Colonic mucosa (tissue), 4 donors: ENCODE results near the gene CCDC68. TPM values are rescaled to one million over a fixed set of nuclear protein-coding genes. Genes with fewer than 3 reads are reported as not detected.
"Not testable (repeated sequence)": the region's sequence is repeated elsewhere in the genome, so short reads cannot be mapped to it uniquely, and the experiment has no call there.

Source experiments
- DNase-seq: peaks from one replicate; pipeline ENCODE4 v3.0.0-alpha.2; 2020
- H3K27ac ChIP-seq: fragments of 200-600 bp; one replicate; pipeline ENCODE4 v1.8.0; 2021
- H3K27me3 ChIP-seq: fragments of 200-600 bp; one replicate; pipeline ENCODE4 v1.8.0; 2021
- H3K36me3 ChIP-seq: fragments of 200-600 bp; one replicate; pipeline ENCODE4 v1.8.0; 2021
- H3K4me1 ChIP-seq: fragments of 200-600 bp; one replicate; pipeline ENCODE4 v1.8.0; 2021; ENCODE audit warnings: mild to moderate bottlenecking
- H3K4me3 ChIP-seq: fragments of 200-600 bp; one replicate; pipeline ENCODE4 v1.8.0; 2021
- H3K9ac ChIP-seq, 2 donors: one replicate each; pipeline ENCODE4 v1.7.0; 2013; ENCODE audit warnings: control low read depth in 2 of 2, low read depth in 2 of 2, low read length in 2 of 2
- H3K9me3 ChIP-seq: fragments of 200-600 bp; one replicate; pipeline ENCODE4 v1.8.0; 2021
- intact Hi-C: fragments of 100-400 bp; cut with DNase I; formaldehyde crosslinking; loops from one replicate; pipeline ENCODE4 v1.14.1; 2022
- total RNA-seq, 2 donors: library from RNA; stranded (reverse); fragmentation: NEBNext Ultra II Directional in 1 of 2; extraction: Animal tissue kit (Norgen Biotek cat#: 25700) in 1 of 2; gene quantifications; one replicate each; pipeline ENCODE4 v1.2.1, GENCODE V29; 2021
- TF ChIP-seq, protein P1 (sequence below): fragments of 200-600 bp; IDR thresholded peaks from one replicate; pipeline ENCODE4 v1.8.0; 2022; ENCODE audit warnings: antibody characterized with exemption, mild to moderate bottlenecking
- donor health status: healthy.
- donor health status: DM: no; HTN: no; CAD: no.
- donor health status: DM: no; HTN: no; CAD: no.

CCDC68 gene
- total RNA-seq, 2 donors from 2014 or later = 22.3 to 46.8 TPM

DNA sequence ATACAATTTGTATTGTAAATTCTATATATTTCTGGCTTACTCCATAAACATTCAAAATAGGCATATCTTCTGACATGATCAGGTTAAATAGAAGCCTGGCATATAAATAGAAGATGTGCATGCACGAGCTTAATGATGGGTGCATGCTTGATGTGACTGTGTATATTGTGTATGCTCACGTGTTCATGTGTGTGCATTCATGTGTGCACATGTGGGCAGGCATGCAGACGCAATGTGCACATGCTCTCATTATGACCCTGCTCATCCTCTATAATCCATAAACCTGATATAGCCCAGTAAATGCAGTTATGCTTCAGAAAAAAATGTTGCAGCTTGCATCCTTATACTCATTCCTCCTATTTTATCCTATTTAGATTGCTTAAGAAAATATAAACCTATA is 101.8 kb downstream of the CCDC68 start:
- Histone ChIP-seq H3K27ac (no peak overlapping the region), H3K27me3 (no peaks in the 10 kb centered on the region), H3K4me1 (no peaks in the 10 kb centered on the region), H3K9ac (no peak overlapping the region), H3K9me3 (no peaks in the 10 kb centered on the region), H3K36me3 (no peaks in the 10 kb centered on the region), H3K4me3 (no peak overlapping the region)
- intact Hi-C loops = no loop called here
- TF ChIP-seq, protein P1, sequence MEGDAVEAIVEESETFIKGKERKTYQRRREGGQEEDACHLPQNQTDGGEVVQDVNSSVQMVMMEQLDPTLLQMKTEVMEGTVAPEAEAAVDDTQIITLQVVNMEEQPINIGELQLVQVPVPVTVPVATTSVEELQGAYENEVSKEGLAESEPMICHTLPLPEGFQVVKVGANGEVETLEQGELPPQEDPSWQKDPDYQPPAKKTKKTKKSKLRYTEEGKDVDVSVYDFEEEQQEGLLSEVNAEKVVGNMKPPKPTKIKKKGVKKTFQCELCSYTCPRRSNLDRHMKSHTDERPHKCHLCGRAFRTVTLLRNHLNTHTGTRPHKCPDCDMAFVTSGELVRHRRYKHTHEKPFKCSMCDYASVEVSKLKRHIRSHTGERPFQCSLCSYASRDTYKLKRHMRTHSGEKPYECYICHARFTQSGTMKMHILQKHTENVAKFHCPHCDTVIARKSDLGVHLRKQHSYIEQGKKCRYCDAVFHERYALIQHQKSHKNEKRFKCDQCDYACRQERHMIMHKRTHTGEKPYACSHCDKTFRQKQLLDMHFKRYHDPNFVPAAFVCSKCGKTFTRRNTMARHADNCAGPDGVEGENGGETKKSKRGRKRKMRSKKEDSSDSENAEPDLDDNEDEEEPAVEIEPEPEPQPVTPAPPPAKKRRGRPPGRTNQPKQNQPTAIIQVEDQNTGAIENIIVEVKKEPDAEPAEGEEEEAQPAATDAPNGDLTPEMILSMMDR = no peak
- DNase-seq = no peak

DNA sequence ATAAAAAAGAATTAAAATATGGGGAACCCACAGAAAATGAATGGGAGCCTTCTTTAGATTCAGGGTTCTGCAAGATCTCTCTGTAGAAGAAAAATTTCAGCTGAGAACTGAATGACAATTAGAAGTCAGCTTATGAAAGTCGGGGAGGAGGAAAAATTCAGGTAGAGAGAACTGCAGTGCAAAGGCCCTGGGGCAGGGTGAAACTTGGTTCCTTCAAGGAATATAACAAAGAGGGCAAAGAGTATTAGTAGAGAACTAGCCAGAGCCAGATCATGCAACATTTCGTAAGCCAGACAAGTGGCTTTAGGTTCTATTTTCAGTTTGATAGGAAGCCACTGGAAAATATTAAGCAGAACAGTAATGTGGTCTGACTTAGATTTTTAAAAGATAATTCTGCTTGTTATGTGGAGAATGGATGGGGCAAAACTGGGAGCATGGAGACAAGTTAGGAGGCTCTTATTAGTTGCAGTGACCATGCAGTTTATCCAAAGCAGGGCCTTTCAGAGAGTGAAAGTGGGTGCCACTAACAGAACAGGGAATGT is 103.1 kb downstream of the CCDC68 start:
- no peaks in the 10 kb centered on the region for H3K27me3 ChIP-seq
- no peak overlapping the region for H3K27ac ChIP-seq
- no peak for DNase-seq
- TF ChIP-seq, protein P1 = no peak
- H3K4me1 ChIP-seq = no peaks in the 10 kb centered on the region
- H3K36me3 ChIP-seq = no peaks in the 10 kb centered on the region
- H3K9ac ChIP-seq = no peak overlapping the region
- intact Hi-C loops = no loop called here
- no peaks in the 10 kb centered on the region for H3K9me3 ChIP-seq
- no peak overlapping the region for H3K4me3 ChIP-seq

DNA sequence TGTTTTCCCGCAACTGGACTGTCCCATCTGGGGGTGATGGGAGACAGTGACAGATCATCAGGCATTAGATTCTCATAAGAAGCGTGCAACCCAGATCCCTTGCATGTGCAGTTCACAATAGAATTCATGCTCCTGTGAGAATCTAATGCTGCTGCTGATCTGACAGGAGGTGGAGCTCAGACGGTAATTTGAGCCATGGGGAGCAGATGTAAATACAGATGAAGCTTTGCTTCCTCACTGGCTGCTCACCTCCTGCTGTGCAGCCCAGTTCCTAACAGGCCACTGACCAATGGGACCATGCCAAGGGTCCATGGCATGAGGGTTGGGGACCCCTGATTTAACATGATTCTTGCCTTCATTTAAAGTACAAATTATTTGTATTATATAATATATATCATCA is 104.2 kb downstream of the CCDC68 start:
- H3K9me3 ChIP-seq, H3K27ac ChIP-seq, DNase-seq, H3K27me3 ChIP-seq, intact Hi-C loops, H3K4me1 ChIP-seq, H3K4me3 ChIP-seq, H3K36me3 ChIP-seq, H3K9ac ChIP-seq: not testable (repeated sequence)

DNA sequence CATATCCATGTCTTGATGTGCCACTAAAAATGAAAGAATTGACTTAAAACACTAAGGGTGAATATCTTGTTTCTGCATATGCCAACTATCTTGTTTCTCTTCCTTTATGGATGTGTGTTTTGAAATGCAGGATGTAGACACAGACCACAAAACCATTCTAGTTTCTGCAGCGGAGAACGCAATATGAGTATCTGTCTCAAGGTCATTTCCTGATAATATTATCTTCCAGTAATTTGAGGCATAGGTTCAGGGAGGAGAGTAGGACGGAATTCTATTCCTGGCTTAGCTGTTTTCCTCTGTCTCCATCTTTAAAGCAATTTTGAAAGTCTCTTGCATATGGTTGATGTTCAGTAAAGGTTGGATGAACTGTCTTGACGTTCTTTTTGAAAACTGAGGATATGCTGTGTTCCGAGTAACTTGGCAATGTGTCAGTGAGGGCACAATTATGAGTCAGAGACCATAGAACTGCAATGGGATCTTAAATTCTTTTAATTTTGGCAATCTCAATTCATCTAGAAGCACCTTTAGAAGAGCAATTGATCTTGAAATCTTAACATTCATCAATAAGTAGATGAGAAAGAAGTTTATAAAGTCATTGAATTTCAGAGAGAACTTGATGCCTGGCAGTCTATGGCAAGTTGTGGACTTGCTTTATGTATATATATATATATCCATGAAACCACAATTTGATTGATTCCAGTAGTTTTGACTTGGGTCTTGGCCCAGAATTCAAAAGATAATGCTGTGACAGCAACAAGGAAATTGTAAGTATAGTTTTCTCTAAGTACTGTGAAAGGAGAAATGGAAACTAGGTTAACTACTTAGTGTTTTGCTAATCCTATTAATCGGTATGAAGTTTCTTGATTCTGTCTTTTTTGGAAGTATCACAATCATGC is 106.2 kb downstream of the CCDC68 start:
- no peaks in the 10 kb centered on the region for H3K36me3 ChIP-seq
- H3K4me3 ChIP-seq = no peak overlapping the region
- no peak overlapping the region for H3K9ac ChIP-seq
- no peak overlapping the region for H3K27ac ChIP-seq
- H3K9me3 ChIP-seq = no peaks in the 10 kb centered on the region
- DNase-seq = no peak
- H3K27me3 ChIP-seq = no peaks in the 10 kb centered on the region
- intact Hi-C loops = no loop called here
- TF ChIP-seq, protein P1 = no peak
- H3K4me1 ChIP-seq = no peaks in the 10 kb centered on the region

Other genes starting within 250 kb of the CCDC68 start
- 10 to 100 TPM in 1 of 2 donors, 1 to 10 TPM in 1; 8.9 to 12.5 TPM for gene RAB27B, start 131.0 kb downstream of the CCDC68 start, total RNA-seq